IPS DF 6.9 (cell line): Measurements from ENCODE around the gene GPRIN2.

ENCODE experiments used
- DNase-seq: peaks from one replicate; pipeline ENCODE4 v3.0.0-alpha.2; 2013; ENCODE audit warnings: low read depth, low spot score
- H3K27ac ChIP-seq: one replicate; pipeline ENCODE4 v1.5.1; 2013; ENCODE audit warnings: low read length, control low read depth
- H3K27me3 ChIP-seq: 2 replicates; pipeline ENCODE4 v1.6.1; 2013; ENCODE audit warnings: mild to moderate bottlenecking, low read length; ENCODE audit not compliant: control insufficient read depth, insufficient read depth
- H3K36me3 ChIP-seq: 2 replicates; pipeline ENCODE4 v1.6.1; 2013; ENCODE audit warnings: low read length; ENCODE audit not compliant: control insufficient read depth, insufficient read depth
- H3K4me1 ChIP-seq: 2 replicates; pipeline ENCODE4 v1.6.1; 2013; ENCODE audit warnings: low read length; ENCODE audit not compliant: control insufficient read depth, insufficient read depth
- H3K4me3 ChIP-seq: 2 replicates; pipeline ENCODE4 v1.5.1; 2013; ENCODE audit warnings: mild to moderate bottlenecking, low read length
- H3K9me3 ChIP-seq: 2 replicates; pipeline ENCODE4 v1.6.1; 2013; ENCODE audit warnings: low read length, inconsistent platforms; ENCODE audit not compliant: control insufficient read depth, insufficient read depth
- WGBS: extraction: QIAGEN DNeasy Blood & Tissue Kit; methylation state at CpG from one replicate; pipeline ENCODE4 v1.1.7; 2013; ENCODE audit warnings: mixed read lengths, missing lambda C conversion rate; ENCODE audit not compliant: insufficient read length, insufficient coverage; 5-methylcytosine and 5-hydroxymethylcytosine counted together

The GPRIN2 gene

DNA sequence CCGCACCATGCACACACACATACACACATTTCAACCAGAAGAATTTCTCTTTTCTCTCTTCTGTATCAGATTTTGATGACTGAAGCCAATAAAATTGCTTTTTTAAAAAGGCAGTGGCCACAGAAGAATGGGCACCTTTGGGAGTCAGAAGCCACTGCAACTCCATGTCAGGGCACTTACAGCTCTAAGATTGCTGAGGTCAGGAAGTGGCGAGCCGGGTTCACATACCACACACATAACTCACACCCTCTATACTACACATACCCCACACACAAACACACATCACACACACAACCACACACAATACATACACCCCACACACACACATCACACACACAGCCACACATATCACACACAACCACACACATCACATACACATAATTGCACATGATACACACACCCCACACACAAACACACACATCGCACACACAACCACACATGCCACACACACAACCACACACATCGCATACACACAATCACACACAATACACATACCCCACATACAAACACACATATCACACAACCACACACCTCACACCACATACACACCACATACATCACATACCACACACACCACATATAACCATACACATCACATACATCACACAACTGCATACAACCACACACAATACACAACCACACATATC is 31.2 kb downstream of the GPRIN2 start:
- DNase-seq, result no peak
- 100% methylated on average over 2 of the region's 5 CpGs for WGBS
- Histone ChIP-seq H3K36me3 (no peaks in the 10 kb centered on the region), H3K4me3 (no peak overlapping the region), H3K27ac (no peak overlapping the region), H3K9me3 (no peaks in the 10 kb centered on the region), H3K4me1 (peaks cover 4% of the 10 kb centered on the region; the same call in 1 of the 2 replicates), H3K27me3 (no peaks in the 10 kb centered on the region)

DNA sequence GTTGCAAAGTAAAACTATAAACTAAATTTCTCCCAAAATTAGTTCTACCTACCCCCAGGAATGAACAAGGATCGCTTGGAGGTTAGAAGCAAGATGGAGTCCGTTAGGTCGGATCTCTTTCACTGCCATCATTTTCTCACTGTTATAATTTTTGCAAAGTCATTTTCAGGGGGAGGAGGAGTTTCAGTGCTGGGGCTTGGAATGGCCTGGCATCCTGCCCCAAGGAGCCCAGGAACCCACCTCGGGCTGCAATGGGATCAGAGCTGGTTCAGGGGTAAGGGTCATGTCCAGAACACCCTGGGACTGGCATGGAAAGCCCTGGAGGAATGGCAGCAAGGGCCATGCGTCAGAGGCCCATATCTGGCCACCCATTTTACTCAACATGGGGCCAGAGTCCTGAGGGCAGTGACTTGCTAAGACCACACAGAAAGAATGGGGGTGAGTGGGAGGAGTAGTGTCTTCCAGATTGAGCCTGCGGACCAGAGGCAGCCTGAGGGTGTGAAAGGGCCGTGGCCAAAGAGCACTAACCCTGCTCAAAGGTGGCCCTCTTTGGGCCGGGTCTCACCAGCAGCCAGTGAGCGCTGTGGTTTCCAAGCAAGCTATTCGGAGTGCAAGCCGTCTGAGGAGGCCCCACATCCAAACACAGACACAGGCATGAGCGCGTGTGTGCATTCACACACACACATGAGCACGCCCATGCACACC is 31.8 kb downstream of the GPRIN2 start:
- Histone ChIP-seq H3K9me3 (no peaks in the 10 kb centered on the region), H3K36me3 (no peaks in the 10 kb centered on the region), H3K4me3 (no peak overlapping the region), H3K27ac (no peak overlapping the region), H3K27me3 (no peaks in the 10 kb centered on the region), H3K4me1 (peaks cover 4% of the 10 kb centered on the region; the same call in 1 of the 2 replicates)
- no CpG with 5 or more reads among the region's 14 CpGs for WGBS
- DNase-seq, result no peak

DNA sequence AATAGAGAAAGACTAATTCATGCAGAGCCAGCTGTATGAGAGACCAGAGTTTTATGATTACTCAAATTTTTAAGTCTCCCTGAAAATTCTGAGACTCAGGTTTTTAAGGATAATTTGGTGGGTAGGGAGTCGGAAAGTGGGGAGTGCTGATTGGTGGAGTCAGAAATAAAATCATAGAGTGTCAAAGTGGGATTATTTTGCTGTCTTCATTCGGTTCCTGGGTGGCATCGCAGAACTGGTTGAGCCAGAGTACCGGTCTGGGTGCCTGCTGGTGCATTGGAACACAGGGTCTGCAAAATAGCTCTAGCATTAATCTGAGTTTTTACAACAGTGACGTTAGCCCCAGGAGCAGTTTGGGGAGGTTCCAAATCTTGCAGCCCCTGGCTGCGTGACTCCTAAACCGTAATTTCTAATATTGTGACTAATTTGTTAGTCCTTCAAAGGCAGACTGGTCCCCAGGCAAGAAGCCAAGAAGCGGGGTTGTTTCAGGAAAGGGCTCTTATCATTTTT is 32.4 kb downstream of the GPRIN2 start:
- H3K27ac ChIP-seq, result no peak overlapping the region
- no peaks in the 10 kb centered on the region for H3K36me3 ChIP-seq
- no CpG with 5 or more reads among the region's 8 CpGs for WGBS
- no peaks in the 10 kb centered on the region for H3K27me3 ChIP-seq
- DNase-seq, result no peak
- H3K9me3 ChIP-seq, result no peaks in the 10 kb centered on the region
- H3K4me1 ChIP-seq, result peaks cover 4% of the 10 kb centered on the region; the same call in 1 of the 2 replicates
- no peak overlapping the region for H3K4me3 ChIP-seq

DNA sequence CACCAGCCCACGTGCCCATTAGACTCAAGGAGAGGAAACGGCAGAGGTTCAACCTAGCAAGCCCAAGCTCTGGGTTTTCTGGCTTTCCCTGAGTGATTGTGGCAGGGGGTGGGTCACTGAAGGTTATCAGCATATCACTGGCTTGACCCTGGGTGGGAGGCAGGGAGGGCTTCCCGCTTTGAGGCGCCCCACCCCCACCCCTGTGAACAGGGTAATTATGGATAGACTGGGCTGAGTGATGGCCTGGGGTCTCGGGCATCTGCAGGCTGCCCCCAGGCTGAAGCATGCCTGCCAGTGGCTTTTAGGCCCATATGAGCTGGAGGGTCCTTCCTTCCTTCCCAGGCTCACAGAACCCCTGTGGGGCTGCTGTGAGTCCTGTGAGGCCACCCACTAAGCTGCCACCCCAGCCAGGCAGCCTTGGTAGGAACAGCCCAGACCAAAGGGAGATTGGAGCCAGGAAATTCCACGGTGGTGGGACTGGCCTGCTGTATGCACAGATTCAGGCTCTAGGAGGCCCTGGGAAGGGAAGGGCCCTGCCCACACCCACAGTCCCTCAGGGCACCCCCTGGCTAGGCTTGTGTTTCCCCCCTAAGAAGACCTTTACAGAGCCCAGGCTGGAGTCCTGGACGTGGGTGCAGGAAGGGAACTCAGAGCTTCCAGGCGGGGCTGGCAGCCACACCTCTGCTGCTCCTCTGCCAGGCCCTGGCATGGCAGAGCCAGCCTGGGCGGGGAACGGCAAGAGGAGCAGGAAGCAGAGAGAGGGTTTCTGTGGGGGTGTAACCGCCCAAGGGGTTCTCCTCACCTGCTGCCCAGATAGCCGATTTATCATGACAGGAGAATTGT is 33.1 kb downstream of the GPRIN2 start:
- Histone ChIP-seq H3K27me3 (no peaks in the 10 kb centered on the region), H3K9me3 (no peaks in the 10 kb centered on the region), H3K4me3 (no peak overlapping the region), H3K36me3 (no peaks in the 10 kb centered on the region), H3K27ac (no peak overlapping the region), H3K4me1 (peaks cover 4% of the 10 kb centered on the region; the same call in 1 of the 2 replicates)
- DNase-seq, result no peak
- no CpG with 5 or more reads among the region's 12 CpGs for WGBS

DNA sequence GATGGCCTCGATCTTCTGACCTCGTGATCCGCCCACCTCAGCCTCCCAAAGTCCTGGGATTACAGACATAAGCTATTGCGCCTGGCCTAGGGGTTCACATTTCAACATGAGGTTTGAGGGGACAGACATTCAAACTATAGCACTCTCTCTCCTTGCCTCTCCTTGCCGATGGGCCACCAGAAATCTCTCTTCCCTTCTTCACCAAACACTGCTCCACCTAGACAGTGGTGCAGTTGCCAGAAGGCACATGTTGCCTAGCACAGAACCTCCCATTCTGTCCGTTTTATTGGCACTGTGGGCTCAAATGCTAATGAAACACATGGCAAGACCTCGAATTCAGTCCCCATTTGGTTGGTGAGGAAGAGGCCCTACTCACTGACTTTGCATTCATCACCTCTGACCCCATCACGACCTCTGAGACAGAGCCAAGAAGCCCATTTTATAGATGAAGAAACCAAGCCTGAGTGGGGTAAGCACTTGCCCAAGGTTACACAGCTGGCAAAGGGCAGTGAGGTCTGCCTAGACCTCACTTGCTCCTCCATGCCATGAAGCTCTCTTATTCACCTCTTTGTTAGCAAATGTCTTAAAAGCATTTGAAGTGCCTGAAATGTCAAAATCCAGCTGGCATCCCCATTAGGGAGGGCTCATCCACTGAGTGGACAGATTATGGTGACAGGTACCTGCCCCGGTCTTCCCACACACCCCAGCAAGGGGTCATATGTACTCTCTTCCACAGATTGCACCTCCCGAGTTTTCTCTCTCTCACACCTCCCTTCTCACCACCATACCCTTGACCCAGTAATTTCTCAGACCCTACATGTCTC is 34.0 kb downstream of the GPRIN2 start:
- no peaks in the 10 kb centered on the region for H3K36me3 ChIP-seq
- H3K4me1 ChIP-seq, result peaks cover 4% of the 10 kb centered on the region; the same call in 1 of the 2 replicates
- no peak overlapping the region for H3K27ac ChIP-seq
- H3K27me3 ChIP-seq, result no peaks in the 10 kb centered on the region
- H3K9me3 ChIP-seq, result no peaks in the 10 kb centered on the region
- DNase-seq, result no peak
- no peak overlapping the region for H3K4me3 ChIP-seq
- no CpG with 5 or more reads among the region's 10 CpGs for WGBS

DNA sequence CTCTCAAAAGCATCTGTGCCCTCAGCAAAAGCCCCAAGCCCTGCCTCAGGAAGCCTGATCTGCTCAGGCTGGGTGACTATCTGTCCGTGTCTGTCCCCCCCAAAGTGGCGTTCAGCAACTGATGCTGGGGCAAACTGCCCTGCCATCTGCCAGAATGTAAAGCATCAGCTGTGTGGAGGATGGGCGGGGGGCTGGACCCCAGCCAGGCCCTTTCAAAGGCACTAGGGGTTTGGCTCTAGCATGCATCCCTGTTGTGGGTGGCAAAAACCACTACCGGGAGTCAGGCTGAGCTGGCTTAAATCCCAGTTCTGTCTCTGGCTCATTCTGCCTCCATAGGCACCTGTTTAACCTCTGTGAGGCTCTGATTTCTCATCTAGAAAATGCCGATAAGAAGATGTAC is 35.5 kb downstream of the GPRIN2 start:
- no peak for DNase-seq
- Histone ChIP-seq H3K27me3 (no peaks in the 10 kb centered on the region), H3K4me1 (peaks cover 4% of the 10 kb centered on the region; the same call in 1 of the 2 replicates), H3K4me3 (no peak overlapping the region), H3K9me3 (no peaks in the 10 kb centered on the region), H3K36me3 (no peaks in the 10 kb centered on the region), H3K27ac (no peak overlapping the region)
- WGBS, result no CpG with 5 or more reads among the region's 5 CpGs

DNA sequence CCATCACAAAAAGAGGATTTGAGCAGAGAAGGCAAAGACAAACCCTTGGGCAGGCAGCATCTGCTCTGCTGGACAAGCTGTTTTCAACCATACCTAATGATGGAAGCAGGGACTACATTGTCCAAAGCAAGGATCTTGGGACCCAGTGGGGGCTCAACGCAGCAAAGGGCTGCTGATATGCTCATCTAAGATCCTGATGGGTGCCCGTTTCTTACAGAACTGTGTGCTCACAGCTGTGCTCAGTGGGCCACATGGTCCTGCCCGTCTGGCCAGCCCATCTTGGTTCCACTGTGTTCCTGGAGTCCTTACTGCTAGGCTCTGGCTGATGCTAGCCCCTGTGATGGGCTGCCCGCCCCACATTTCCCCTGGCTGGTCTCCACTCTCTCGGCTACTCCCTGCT is 36.1 kb downstream of the GPRIN2 start:
- Histone ChIP-seq H3K4me3 (no peak overlapping the region), H3K36me3 (no peaks in the 10 kb centered on the region), H3K9me3 (no peaks in the 10 kb centered on the region), H3K27ac (no peak overlapping the region), H3K27me3 (no peaks in the 10 kb centered on the region), H3K4me1 (peaks cover 4% of the 10 kb centered on the region; the same call in 1 of the 2 replicates)
- DNase-seq, result no peak
- WGBS, result no CpG with 5 or more reads among the region's 5 CpGs

DNA sequence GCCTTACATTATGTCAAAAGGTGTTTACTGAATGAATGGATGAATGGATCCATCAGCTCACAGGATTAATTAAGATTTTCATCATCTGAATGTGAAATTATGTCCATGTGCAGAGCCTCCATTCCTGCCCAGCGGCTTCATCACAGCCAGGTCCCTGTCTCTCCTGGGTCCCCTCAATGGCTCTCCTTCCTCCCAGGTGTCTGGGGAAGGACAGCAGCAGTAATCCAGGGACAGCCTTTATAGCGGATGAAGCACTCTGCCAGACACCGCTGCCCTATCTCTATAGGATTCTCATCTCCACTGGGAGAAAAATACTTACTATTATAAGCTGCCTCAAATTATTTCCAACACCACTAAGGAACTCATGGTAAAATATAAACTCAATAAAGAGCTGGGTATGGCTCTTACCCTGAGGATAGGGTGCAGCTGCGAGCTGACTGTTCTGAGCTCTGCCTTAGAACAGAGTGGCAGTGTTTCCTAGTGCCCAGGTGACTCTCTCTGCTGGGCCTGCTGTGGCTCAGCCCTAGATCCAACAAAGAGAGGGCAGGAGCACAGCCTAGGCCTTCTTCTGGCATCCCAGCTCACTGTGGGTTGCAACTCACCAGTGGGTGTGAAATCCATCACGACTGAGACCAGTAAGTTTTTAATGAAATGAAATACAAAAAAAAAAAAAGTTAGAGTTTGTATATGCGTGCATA is 38.3 kb downstream of the GPRIN2 start:
- no peaks in the 10 kb centered on the region for H3K27me3 ChIP-seq
- no peak for DNase-seq
- no peaks in the 10 kb centered on the region for H3K4me1 ChIP-seq
- no peak overlapping the region for H3K27ac ChIP-seq
- H3K9me3 ChIP-seq, result no peaks in the 10 kb centered on the region
- H3K4me3 ChIP-seq, result no peak overlapping the region
- H3K36me3 ChIP-seq, result no peaks in the 10 kb centered on the region
- WGBS, result no CpG with 5 or more reads among the region's 6 CpGs

DNA sequence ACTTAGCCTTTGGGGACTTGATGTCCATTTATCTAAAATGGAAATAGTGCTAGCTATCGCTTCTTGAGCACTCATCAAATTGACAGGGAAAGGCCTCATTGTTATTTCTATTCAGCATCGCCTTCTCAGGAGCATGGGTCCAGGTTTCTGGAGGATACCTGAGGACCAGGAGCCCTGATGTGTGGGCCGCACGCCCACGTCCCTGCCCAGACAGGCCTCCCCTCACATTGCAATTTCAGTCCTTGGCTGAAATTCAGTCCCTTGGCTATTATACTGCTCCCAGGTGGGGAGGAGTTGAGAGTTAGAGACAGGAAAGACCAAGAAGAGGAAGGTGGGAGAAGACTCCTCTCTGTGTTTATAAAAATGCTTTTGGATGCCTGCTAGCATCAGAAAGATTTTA is 38.9 kb downstream of the GPRIN2 start:
- Histone ChIP-seq H3K36me3 (no peaks in the 10 kb centered on the region), H3K27me3 (no peaks in the 10 kb centered on the region), H3K27ac (no peak overlapping the region), H3K9me3 (no peaks in the 10 kb centered on the region), H3K4me1 (no peaks in the 10 kb centered on the region), H3K4me3 (no peak overlapping the region)
- no CpG with 5 or more reads among the region's 5 CpGs for WGBS
- no peak for DNase-seq
